CD4-positive, alpha-beta T cell (primary cell): Measurements from ENCODE around the gene PCDHA1. TPM values are rescaled to one million over a fixed set of nuclear protein-coding genes. Genes with fewer than 3 reads are reported as not detected.

Experiments
- ATAC-seq: fragments of 200-7000 bp; cut with Tn5 transposase; one replicate; pipeline ENCODE4 v1.10.0; 2022; ENCODE audit warnings: mild to moderate bottlenecking; ENCODE audit not compliant: poor library complexity
- CTCF ChIA-PET: fragments of 350-600 bp; sonication (Branson Sonifier 250); formaldehyde crosslinking; loops from one replicate; lab custom pipeline; 2021; ENCODE audit warnings: antibody characterized with exemption, inconsistent platforms; lab: Charles Lee
- POLR2A ChIA-PET: fragments of 350-600 bp; sonication (Branson Sonifier 250); formaldehyde crosslinking; loops from one replicate; lab custom pipeline; 2021; ENCODE audit warnings: antibody characterized with exemption, inconsistent platforms; lab: Charles Lee
- DNase-seq, 14 experiments: peaks; one replicate each; pipeline ENCODE4 v3.0.0-alpha.2; 2013 to 2020; ENCODE audit warnings: mixed read lengths in 2 of 14
- H3K27ac ChIP-seq, 2 donors: one replicate each; pipeline versions ENCODE4 v1.5.1 to v1.7.0; 2013; ENCODE audit warnings: low read length in 2 of 2, low read depth in 1 of 2, mild to moderate bottlenecking in 1 of 2
- H3K27me3 ChIP-seq, 2 experiments: 1 replicate in 1 of 2; 2 replicates in 1 of 2; pipeline versions ENCODE4 v1.6.1 to v1.7.0; 2013; ENCODE audit warnings: low read length in 2 of 2, control low read depth in 1 of 2, mild to moderate bottlenecking in 1 of 2, moderate library complexity in 1 of 2; ENCODE audit not compliant: insufficient read depth in 2 of 2, control insufficient read depth in 1 of 2
- H3K36me3 ChIP-seq: one replicate; pipeline ENCODE4 v1.6.1; 2013; ENCODE audit warnings: low read length, control low read depth; ENCODE audit not compliant: insufficient read depth
- H3K4me1 ChIP-seq: one replicate; pipeline ENCODE4 v1.6.1; 2013; ENCODE audit warnings: low read length, control low read depth; ENCODE audit not compliant: insufficient read depth
- H3K4me3 ChIP-seq: one replicate; pipeline ENCODE4 v1.5.1; 2013; ENCODE audit warnings: mild to moderate bottlenecking, low read length, moderate library complexity
- H3K9me3 ChIP-seq, 2 experiments: 1 replicate in 1 of 2; 2 replicates in 1 of 2; pipeline versions ENCODE4 v1.6.1 to v1.7.0; 2013; ENCODE audit warnings: low read length in 2 of 2, mild to moderate bottlenecking in 2 of 2, control low read depth in 1 of 2, moderate library complexity in 1 of 2; ENCODE audit not compliant: control insufficient read depth in 1 of 2, insufficient read depth in 1 of 2
- H3K27ac Mint-ChIP-seq: one replicate; pipeline ENCODE4 v1.8.0; 2020; ENCODE audit warnings: mixed read lengths
- H3K27me3 Mint-ChIP-seq: one replicate; pipeline ENCODE4 v1.8.0; 2021; ENCODE audit warnings: mixed read lengths
- H3K36me3 Mint-ChIP-seq: one replicate; pipeline ENCODE4 v1.8.0; 2021; ENCODE audit warnings: low read depth, mixed read lengths
- H3K4me1 Mint-ChIP-seq: one replicate; pipeline ENCODE4 v1.8.0; 2021; ENCODE audit warnings: low read depth, mixed read lengths
- H3K4me3 Mint-ChIP-seq: one replicate; pipeline ENCODE4 v1.8.0; 2020; ENCODE audit warnings: mild to moderate bottlenecking, mixed read lengths
- H3K9me3 Mint-ChIP-seq: one replicate; pipeline ENCODE4 v1.8.0; 2020; ENCODE audit warnings: mixed read lengths
- intact Hi-C, 2 experiments: fragments of 100-400 bp; cut with DNase I in 1 of 2; cut with micrococcal nuclease in 1 of 2; formaldehyde crosslinking; loops; one replicate each; pipeline versions ENCODE4 v1.15.1 to v1.9.0; 2023 to 2025; cut with DNase I, micrococcal nuclease
- total RNA-seq, 174 experiments: library from RNA in 2 of 174; stranded (reverse) in 2 of 174; gene quantifications; one replicate each; pipeline ENCODE4 v1.2.3 and lab custom pipeline; 2021 to 2026
- TF ChIP-seq, protein P1 (sequence below): fragments of 200-600 bp; IDR thresholded peaks from one replicate; pipeline ENCODE4 v1.8.0; 2022; ENCODE audit warnings: antibody characterized with exemption, mild to moderate bottlenecking

The PCDHA1 gene
- total RNA-seq, 2 experiments from 2014 or later, result not detected

DNA sequence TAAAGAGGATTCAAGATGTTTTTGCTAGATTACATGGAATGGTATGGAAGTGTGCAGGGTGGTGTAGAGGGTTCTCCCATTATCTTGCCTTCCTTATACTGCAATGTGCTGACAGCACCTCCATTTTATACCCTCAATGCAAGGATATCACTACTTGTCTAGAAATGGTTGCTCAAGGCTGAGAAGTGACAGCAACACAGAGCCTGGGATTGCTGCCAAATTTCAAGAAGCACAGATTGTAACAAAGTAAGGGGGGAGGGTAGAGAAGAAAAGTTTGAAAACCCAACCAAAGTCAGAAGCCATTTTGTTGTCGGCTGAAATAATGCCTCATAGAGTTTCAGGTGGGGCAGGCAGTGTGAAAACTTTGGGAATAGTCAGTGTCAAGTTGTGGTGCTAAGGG lies 210.1 kb downstream of the PCDHA1 start:
- Mint-ChIP-seq H3K36me3 (no peaks in the 10 kb centered on the region), H3K4me3 (no peak overlapping the region), H3K9me3 (no peaks in the 10 kb centered on the region), H3K4me1 (no peaks in the 10 kb centered on the region), H3K27ac (no peak overlapping the region), H3K27me3 (peaks cover 17% of the 10 kb centered on the region)
- no peak for DNase-seq
- ChIA-PET POLR2A (no interaction called here), CTCF (no interaction called here)
- TF ChIP-seq, protein P1, sequence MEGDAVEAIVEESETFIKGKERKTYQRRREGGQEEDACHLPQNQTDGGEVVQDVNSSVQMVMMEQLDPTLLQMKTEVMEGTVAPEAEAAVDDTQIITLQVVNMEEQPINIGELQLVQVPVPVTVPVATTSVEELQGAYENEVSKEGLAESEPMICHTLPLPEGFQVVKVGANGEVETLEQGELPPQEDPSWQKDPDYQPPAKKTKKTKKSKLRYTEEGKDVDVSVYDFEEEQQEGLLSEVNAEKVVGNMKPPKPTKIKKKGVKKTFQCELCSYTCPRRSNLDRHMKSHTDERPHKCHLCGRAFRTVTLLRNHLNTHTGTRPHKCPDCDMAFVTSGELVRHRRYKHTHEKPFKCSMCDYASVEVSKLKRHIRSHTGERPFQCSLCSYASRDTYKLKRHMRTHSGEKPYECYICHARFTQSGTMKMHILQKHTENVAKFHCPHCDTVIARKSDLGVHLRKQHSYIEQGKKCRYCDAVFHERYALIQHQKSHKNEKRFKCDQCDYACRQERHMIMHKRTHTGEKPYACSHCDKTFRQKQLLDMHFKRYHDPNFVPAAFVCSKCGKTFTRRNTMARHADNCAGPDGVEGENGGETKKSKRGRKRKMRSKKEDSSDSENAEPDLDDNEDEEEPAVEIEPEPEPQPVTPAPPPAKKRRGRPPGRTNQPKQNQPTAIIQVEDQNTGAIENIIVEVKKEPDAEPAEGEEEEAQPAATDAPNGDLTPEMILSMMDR, result no peak
- ATAC-seq, result no peak
- no peaks in the 10 kb centered on the region for H3K9me3 ChIP-seq
- intact Hi-C loops, result no loop called here
- H3K4me3 ChIP-seq, result no peak overlapping the region
- H3K27me3 ChIP-seq, result peaks cover 1 to 4% of the 10 kb centered on the region in 2 experiments
- H3K36me3 ChIP-seq, result no peaks in the 10 kb centered on the region
- no peak overlapping the region for H3K27ac ChIP-seq
- H3K4me1 ChIP-seq, result no peaks in the 10 kb centered on the region

DNA sequence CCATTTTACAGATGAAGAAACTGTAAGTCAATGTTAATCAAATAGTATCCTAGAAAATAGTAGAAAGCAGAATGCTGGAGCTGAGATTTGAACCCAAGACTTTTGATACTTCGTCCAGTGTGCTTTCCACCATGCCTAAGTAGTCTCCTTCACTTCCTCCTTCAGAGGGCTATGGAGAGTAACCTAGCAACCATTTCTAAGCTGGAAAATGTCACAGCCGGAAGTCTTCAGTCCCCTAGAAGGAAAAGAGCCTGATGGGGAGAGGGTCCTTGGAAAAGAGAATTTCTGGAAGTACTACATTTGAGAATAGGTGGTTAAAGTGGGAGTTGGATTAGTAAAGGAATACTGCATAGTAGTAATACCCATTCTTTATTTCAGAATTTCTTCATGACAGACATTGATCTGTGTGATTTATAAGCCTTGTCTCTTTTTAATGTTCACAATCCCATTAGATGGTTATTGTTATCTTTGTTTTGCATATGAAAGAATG lies 213.0 kb downstream of the PCDHA1 start:
- H3K9me3 ChIP-seq, result peaks cover 0 to 6% of the 10 kb centered on the region in 2 experiments
- TF ChIP-seq, protein P1, result no peak
- no peak overlapping the region for H3K4me3 ChIP-seq
- ChIA-PET CTCF (no interaction called here), POLR2A (no interaction called here)
- H3K4me1 ChIP-seq, result peaks cover 7% of the 10 kb centered on the region
- H3K4me3 Mint-ChIP-seq, result no peak overlapping the region
- H3K9me3 Mint-ChIP-seq, result no peaks in the 10 kb centered on the region
- H3K27ac ChIP-seq, result no peak overlapping the region
- H3K27me3 Mint-ChIP-seq, result peaks cover 45% of the 10 kb centered on the region
- peaks cover 16 to 25% of the 10 kb centered on the region in 2 experiments for H3K27me3 ChIP-seq
- intact Hi-C loops, result no loop called here
- no peaks in the 10 kb centered on the region for H3K36me3 ChIP-seq
- DNase-seq (no peak), ATAC-seq (no peak)
- H3K36me3 Mint-ChIP-seq, result no peaks in the 10 kb centered on the region
- H3K4me1 Mint-ChIP-seq, result peaks cover 9% of the 10 kb centered on the region
- no peak overlapping the region for H3K27ac Mint-ChIP-seq

DNA sequence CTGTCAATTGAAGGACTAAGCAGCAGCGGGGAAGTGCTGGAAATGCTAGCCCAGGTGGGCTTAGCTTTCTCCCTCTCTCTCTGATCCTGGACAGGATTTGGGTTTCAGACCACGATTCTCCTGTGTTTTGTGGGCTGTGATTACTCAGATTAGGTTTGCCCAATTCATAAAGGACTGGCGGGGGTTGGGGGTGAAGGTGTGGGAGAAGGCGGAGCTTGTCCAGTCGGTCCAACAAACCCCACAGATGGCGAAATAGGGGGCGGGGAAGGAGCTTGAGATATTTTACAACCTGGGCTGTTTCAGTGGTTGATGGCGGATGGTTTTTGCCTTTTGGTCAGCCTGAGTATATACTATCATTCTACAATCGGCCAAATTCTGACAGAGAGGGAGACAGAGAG lies 215.5 kb downstream of the PCDHA1 start:
- H3K9me3 Mint-ChIP-seq, result no peaks in the 10 kb centered on the region
- Histone ChIP-seq H3K27me3 (peaks cover 25% of the 10 kb centered on the region in 2 experiments), H3K4me1 (peaks cover 7% of the 10 kb centered on the region), H3K4me3 (no peak overlapping the region), H3K27ac (no peak overlapping the region), H3K36me3 (no peaks in the 10 kb centered on the region), H3K9me3 (peaks cover 0 to 6% of the 10 kb centered on the region in 2 experiments)
- POLR2A ChIA-PET, result no interaction called here
- TF ChIP-seq, protein P1, result no peak
- intact Hi-C loops, result no loop called here
- H3K4me1 Mint-ChIP-seq, result peaks cover 9% of the 10 kb centered on the region
- CTCF ChIA-PET, result no interaction called here
- ATAC-seq, result no peak
- peak overlapping the region; percentile 17 for H3K4me3 Mint-ChIP-seq
- H3K27me3 Mint-ChIP-seq, result peaks cover 61% of the 10 kb centered on the region
- H3K36me3 Mint-ChIP-seq, result no peaks in the 10 kb centered on the region
- no peak for DNase-seq
- H3K27ac Mint-ChIP-seq, result no peak overlapping the region
